EL (cell line): ENCODE measurements around the gene MOG.

Source experiments
- DNase-seq: peaks from one replicate; pipeline ENCODE4 v3.0.0-alpha.2; 2016

Gene MOG

GRCh38 chr6:29678114-29678513, 21.2 kb downstream of the MOG start:
- no peak for DNase-seq

DNA sequence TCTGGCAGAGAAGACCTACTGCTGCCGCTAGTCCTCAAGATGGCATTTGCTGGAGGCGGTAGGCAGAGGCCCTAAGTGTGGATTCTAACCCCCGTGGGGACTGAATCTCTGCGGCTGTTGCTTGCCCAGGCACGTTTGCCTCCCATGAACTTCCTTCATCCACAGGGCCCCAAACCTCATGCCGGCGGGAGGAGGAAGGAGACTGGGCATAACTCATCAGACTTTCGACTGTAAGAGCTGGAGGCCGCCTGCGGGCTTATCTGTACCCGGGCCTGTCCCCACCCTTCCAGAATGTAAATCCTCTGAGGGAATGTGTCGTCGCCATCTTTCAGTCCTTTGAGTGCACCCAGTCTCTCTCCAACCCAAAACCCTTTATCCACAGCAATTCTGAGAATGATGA, 23.1 kb downstream of the MOG start:
- no peak for DNase-seq

- no peak for DNase-seq
Observed at GRCh38 chr6:29680416-29680815, 23.5 kb downstream of the MOG start.

- DNase-seq = no peak
Observed at GRCh38 chr6:29680904-29681303, 24.0 kb downstream of the MOG start, which contains the start of gene ZFP57. Gene ZFP57 (minus strand): TSS chr6:29681152. CDS start chr6:29677003, 4,149 bp downstream.

DNA sequence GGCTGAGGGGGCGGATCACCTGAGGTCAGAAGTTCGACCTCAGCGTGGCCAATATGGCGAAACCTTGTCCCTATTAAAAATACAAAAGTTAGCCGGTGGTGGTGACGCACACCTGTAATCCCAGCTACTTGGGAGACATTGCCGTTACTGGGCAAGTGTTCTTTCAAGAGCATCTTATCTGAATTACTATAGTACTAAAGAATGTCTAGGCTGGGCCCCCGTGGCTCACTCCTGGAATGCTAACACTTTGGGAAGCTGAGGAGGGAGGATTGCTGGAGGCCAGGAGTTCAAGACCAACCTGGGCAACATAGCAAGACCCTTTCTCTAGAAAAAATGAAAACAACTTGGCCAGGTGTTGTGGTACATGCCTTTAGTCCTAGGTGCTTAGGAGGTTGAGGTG, 24.9 kb downstream of the MOG start:
- no peak for DNase-seq

DNA sequence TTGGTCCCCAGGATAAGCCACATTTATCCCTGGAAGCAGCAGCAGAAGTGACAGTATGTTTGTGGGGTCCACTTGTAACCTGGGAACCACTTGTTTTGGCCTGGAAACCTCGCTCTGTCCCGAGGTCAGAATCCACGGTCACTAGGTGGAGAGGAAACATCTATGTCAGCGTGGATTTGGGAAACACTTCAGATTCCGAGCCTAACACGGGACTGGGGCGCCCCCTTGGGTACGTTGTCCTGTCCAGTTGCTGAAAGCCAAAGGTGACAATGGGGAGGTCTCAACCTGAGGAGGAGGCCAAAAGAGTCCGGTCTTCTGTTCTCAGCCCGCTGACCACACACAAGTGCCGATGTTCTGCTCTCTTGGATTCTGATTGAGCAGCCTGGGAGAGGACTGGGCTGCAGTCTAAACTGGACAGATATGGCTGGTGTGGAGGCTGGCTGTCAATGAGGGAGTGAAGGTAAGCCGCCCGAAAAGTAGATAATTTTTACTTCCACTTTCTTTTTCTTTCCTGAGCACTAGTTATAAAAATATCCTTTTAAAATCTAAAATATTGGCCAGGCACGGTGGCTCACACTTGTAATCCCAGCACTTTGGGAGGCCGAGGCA, 28.9 kb downstream of the MOG start:
- no peak for DNase-seq

DNA sequence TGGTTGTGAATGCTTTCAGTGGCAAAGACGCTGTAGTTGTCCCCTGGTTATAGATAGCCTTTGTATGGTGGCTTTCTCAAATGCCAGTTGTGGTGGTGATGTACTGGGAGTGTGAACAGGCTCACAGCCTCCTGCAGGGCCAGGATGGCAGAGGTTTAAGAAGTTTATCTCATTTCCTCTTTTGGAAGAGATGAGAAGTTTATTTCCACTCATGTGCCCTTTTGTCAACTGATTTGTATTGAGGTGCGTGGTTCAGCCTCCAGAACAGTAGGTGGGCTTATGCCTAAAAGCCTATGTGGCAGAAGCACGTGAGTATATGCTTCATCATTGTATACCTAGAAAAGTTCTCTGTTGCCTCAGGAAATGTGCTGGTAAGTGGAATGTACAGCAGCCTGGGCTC, 37.7 kb downstream of the MOG start:
- no peak for DNase-seq

GRCh38 chr6:29696147-29697125, 39.5 kb downstream of the MOG start:
- peak; percentile 18 for DNase-seq

GRCh38 chr6:29702519-29703103, 45.7 kb downstream of the MOG start:
- peak; percentile 28 for DNase-seq

GRCh38 chr6:29705389-29706231, 48.7 kb downstream of the MOG start:
- peak; percentile 62 for DNase-seq

DNA sequence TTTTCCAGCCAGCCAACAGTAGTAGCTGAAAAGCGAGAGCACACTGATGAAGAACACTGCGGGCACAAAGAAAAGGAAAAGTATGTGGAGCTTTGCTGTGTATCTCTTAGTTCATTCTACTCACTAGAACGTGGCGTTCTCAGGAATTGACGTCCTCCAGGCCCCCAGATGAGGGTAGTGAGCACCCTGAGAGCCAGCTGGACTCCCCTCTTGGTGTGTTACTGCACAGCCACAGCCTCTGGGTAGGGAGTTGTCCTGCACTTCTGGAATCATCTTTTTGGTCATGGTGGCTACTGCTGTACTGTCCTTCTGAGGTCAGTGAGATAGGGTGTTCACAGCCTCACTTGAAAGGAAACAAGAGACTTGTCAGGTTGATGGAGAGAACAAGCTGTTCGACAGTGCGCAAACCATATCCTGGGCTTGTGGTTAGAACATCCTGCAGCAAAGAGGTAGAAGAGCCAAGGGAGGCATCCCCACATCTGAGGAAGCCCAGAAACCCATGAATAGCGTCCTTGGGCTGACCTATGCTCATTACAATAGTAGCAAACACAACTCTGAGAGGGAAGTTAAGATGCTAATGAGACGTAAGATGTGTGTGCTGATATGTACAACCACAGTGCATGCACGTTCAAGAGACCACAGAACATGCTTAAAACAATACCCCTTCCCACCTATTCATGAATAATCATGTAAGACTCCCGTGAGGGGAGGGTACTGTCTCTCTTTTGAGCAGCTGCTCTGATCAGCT, 51.7 kb downstream of the MOG start:
- DNase-seq = no peak

DNA sequence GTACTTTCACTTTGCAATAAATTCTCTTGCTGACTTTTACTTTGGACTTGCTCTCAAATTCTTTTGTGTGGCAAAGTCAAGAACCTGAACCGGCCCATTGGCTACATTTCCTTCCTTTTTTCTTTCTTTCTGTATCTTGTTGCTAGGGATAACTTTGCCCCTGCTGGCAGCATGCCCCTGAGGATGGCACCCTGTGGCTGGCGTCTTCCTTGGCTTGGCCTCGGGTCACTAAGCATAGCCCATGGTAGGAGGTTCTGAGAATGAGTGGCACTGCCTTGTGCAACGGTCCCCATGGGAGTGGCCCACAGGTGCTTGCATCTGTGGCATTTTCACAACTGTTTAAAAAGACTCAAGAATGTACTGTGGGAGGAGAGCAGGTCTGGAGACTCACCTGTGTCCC, 52.3 kb downstream of the MOG start:
- DNase-seq = no peak

- DNase-seq = no peak
Observed at GRCh38 chr6:29710281-29710941, 53.5 kb downstream of the MOG start.

DNA sequence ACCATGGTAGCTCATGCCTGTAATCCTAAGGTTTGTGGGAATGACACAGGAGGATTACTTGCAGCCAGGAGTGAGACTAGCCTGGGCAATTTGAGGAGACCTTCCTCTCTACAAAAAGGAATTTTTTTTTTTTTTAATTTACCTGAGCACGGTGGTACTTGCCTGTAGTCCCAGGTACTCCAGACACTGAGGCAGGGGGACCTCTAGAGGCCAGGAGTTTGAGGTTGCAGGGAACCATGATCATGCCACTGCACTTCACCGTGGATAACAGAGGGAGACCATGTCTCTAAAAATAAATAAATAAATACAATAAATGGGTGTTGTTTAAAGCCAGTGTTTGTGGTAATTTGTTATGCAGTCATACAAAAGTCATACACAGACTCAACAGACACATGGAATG, 64.0 kb downstream of the MOG start:
- DNase-seq = no peak
